Activated CD4-positive, alpha-beta T cell treated with anti-CD3 and anti-CD28 coated beads for 1 hour (primary cell): ENCODE data around the gene HNRNPU.

Experiments used
- DNase-seq: peaks from one replicate; pipeline ENCODE4 v3.0.0-alpha.2; 2020

HNRNPU gene

DNA sequence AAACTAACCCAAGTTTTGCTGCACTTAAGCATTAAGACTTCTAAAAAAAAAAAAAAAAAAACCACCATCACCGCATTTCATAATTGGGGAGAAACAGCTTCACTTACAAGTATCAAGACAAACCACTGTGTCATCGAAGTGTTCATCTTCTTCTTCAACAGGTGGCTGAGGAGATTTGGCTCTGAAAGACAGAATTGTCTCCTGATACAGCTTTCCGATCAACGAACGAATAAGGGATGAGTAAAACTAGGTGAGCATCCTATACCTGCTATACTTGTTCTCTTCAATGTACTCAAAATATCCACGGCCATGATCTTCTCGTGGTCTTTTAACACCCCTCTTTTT is 2.0 kb downstream of the HNRNPU start:
- DNase-seq, result no peak

DNA sequence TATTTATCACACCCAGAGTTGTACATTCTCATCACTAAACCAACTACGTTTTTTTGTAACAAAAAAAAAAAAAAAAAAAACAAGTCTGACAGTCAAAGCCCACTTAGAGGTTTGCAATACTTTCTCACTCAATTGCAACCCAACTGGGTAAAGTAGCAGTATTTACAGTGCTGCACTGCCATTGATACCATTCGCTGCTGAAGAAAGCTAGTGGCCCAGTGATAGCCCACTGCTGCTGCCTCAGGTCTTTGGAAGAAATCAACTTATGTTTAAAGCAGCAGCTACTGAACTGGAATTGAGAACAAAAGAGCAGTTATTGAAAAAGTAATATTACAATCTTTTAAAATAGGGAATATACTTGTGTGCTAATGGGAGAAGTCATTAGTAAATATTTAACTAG is 2.7 kb downstream of the HNRNPU start:
- no peak for DNase-seq

- no peak for DNase-seq
These were observed 3.3 kb downstream of the HNRNPU start for GRCh38 chr1:244860914-244861610.

DNA sequence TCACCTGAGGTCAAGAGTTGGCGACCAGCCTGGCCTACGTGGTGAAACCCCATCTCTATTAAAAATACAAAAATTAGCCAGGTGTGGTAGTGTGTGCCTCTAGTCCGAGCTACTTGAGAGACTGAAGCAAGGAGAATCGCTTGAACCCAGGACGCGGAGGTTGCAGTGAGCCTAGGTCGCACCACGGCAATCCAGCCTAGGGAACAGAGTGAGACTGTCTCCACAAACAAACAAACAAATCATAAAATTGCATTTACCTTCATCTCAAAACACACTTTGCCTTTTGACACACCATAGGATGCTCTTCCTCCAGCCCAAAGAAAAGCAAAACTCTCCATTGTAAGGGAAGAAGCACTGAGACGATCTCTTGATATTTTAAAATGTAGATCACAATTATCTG is 4.3 kb downstream of the HNRNPU start:
- no peak for DNase-seq

- no peak for DNase-seq
These were observed 6.0 kb downstream of the HNRNPU start for GRCh38 chr1:244858357-244858756.

- no peak for DNase-seq
These were observed 6.6 kb downstream of the HNRNPU start for GRCh38 chr1:244857761-244858160.

GRCh38 chr1:244854865-244855578 is 9.3 kb downstream of the HNRNPU start:
- no peak for DNase-seq

GRCh38 chr1:244854166-244854565 is 10.2 kb downstream of the HNRNPU start:
- DNase-seq, result no peak

- DNase-seq, result no peak
These were observed 11.6 kb downstream of the HNRNPU start for GRCh38 chr1:244852694-244853093.

GRCh38 chr1:244851546-244852231 is 12.7 kb downstream of the HNRNPU start:
- no peak for DNase-seq

DNA sequence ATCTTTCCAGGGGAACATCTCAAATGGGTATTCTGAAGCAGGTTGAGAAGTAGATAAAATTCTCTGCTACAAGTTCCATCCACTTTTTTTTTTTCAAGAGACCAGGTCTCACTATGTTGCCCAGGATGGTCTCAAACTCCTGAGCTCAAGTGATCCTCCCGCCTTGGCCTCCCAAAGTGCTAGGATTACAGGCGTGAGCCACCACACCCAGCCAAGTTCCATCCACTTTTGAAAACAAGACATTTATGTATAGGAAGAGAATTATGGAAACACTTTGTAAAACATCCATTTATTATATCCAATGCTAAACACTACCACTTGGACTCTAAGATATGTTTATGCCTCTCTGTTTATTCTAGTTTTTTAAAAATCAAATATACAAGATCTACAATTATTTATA is 13.4 kb downstream of the HNRNPU start:
- no peak for DNase-seq

DNA sequence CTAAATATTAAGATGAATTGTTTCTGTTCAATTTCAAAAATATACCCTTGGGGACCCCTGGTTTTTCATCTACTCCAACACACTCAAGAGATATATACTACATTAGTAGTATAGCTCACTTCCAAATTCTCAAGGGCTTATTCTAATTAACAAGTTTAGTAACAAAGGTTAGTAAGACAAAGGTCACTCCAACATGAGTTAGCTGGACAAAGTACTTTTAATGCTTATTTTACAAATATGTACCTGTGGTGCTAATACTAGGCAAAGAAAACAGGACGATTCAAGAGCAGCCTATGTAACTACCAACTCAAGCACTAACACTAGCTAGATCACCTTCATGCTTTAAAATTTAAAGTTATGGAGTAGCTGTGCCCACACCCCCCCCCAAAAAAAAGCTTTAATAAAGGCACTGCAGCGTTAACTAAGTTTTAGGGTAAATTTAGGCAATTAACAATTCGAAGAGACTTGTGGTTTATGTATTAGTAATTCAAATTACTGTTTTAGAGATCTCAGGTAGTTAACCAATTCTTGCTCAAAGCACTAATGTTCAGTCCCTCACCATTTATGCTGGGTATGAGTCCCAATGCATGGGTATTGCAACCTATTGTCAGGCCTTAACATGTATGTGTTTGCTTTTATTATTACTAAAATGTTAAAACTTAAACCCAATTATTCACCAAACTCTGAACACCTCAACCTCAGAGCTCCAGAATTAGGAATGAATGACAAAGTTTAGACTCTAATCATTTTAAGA is 14.1 kb downstream of the HNRNPU start:
- DNase-seq, result no peak

- DNase-seq, result no peak
These were observed 15.0 kb downstream of the HNRNPU start for GRCh38 chr1:244849189-244849866.

- DNase-seq, result no peak
These were observed 17.7 kb downstream of the HNRNPU start for GRCh38 chr1:244846653-244847052.

DNA sequence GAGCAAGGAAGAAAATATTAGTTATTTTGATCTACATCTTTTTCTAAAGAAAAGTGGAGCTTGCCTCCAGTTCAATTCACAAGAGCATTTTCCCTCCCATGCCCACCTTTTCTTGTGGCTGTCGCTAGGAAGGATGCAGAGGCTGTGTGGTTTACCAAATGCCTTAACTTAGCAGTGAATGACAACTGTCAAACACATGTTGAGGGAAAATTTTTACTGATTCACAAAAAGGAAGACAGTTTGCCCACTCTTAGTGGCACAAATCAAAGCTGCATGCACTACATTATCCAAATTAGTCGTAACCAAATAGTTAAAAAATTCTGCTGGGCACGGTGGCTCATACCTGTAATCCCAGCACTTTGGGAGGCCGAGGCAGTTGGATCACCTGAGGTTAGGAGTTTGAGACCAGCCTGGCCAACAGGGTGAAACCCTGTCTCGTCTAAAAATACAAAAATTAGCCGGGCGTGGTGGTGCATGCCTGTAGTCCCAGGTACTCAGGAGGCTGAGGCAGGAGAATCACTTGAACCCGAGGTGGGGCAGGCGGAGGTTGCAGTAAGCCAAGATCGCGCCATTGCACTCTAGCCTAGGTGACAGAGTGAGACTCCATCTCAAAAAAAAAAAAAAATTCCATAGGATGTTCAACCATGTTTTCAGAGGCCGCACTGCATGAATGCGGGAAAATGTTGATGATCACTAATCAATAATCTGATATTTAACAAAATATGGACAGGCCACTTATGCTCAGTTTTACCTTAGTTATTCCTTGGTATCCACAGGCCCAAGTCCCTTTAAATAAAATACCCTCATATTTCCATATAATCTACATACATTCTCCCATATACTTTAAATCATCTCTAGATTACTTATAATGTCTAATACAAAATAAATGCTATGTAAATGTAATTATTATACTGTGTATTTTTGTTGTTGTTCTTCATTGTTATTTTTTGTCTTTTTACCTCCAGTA is 19.9 kb downstream of the HNRNPU start:
- DNase-seq, result no peak

GRCh38 chr1:244843148-244843978 is 21.0 kb downstream of the HNRNPU start:
- no peak for DNase-seq

DNA sequence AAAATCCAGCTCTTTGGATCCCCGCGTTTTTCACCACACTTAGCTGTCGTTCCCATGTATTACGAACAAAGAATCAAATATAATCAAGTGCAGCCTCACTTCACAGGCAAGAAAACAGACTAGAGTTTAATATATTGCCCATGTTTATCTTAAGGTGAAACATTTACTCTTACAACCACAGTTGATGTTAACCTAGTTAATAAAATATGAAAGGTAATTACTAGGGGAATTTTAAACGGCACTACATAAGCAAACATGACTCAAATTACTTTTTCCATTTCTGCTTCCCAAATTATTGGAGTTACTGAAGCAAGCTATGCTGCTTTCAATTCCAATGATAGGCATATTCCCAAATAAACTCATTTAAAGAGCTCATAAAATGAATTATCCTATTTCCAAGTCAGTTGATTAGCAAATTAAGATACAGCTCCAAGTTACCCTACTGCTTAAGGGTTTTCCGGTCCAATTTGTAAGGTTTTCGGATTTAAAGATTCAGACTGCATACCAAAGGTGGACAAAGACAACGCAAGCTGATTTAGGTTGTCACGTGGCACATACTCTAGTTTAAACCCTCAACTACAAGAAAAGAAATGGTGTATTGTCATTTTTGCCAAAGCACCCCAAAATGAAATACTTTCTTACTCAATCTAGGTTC is 22.9 kb downstream of the HNRNPU start:
- DNase-seq, result no peak

- DNase-seq, result no peak
These were observed 24.0 kb downstream of the HNRNPU start for GRCh38 chr1:244840219-244840794.

DNA sequence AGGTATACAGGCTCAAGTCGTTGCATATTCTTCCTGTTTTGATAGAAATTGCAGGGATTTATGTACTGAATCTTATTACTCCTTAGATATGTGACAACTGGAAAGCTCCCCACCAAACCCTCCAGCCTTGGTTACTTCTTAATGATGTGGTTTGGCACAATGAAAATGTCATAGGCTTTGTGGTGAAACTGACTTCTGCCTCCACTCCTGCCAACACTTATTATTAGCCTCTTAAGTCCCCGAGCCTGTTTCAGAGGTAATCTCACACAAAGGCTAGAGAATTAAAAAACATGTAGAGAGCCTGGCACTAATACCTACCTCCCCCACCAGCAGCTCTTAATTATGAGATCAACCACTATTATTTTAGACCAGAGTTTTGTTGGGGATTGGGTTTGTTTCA is 24.7 kb downstream of the HNRNPU start:
- DNase-seq, result no peak
